DMS79 (cell line): ENCODE data around the gene PIEZO2.
A peak's percentile ranks its signal among the peaks of the same experiment; 100 is the strongest.

Source experiments
- DNase-seq: peaks from one replicate; lab custom pipeline; 2025; lab: John Stamatoyannopoulos, UW

Gene PIEZO2

GRCh38 chr18:10739152-10739551, 410.2 kb downstream of the PIEZO2 start:
- no peak for DNase-seq

GRCh38 chr18:10736984-10737383, 412.4 kb downstream of the PIEZO2 start:
- no peak for DNase-seq

- DNase-seq = no peak
Measured at GRCh38 chr18:10732990-10733389, 416.4 kb downstream of the PIEZO2 start.

- no peak for DNase-seq
Measured at GRCh38 chr18:10727477-10727876, 421.9 kb downstream of the PIEZO2 start.

- peak; percentile 75 for DNase-seq
Measured at GRCh38 chr18:10726198-10727068, 422.9 kb downstream of the PIEZO2 start.

GRCh38 chr18:10724666-10725065, 424.7 kb downstream of the PIEZO2 start:
- no peak for DNase-seq

- no peak for DNase-seq
Measured at GRCh38 chr18:10723496-10723895, 425.9 kb downstream of the PIEZO2 start.

- DNase-seq = no peak
Measured at GRCh38 chr18:10718809-10719208, 430.6 kb downstream of the PIEZO2 start.

GRCh38 chr18:10715791-10716190, 433.6 kb downstream of the PIEZO2 start:
- no peak for DNase-seq

- no peak for DNase-seq
Measured at GRCh38 chr18:10713409-10713808, 436.0 kb downstream of the PIEZO2 start.

GRCh38 chr18:10707294-10707693, 442.1 kb downstream of the PIEZO2 start:
- DNase-seq = no peak

GRCh38 chr18:10705786-10706185, 443.6 kb downstream of the PIEZO2 start:
- DNase-seq = no peak

GRCh38 chr18:10705291-10705690, 444.1 kb downstream of the PIEZO2 start:
- no peak for DNase-seq

- DNase-seq = no peak
Measured at GRCh38 chr18:10702206-10702605, 447.2 kb downstream of the PIEZO2 start.

GRCh38 chr18:10690366-10690765, 459.0 kb downstream of the PIEZO2 start:
- no peak for DNase-seq

- DNase-seq = no peak
Measured at GRCh38 chr18:10690035-10690329, 459.4 kb downstream of the PIEZO2 start.

GRCh38 chr18:10689236-10690034, 459.9 kb downstream of the PIEZO2 start:
- no peak for DNase-seq

GRCh38 chr18:10688766-10689165, 460.6 kb downstream of the PIEZO2 start:
- no peak for DNase-seq

- DNase-seq = no peak
Measured at GRCh38 chr18:10687161-10687925, 462.0 kb downstream of the PIEZO2 start.

GRCh38 chr18:10686308-10686707, 463.1 kb downstream of the PIEZO2 start:
- no peak for DNase-seq

- no peak for DNase-seq
Measured at GRCh38 chr18:10685484-10685883, 463.9 kb downstream of the PIEZO2 start.

- DNase-seq = no peak
Measured at GRCh38 chr18:10682368-10682714, 467.0 kb downstream of the PIEZO2 start.
